Glomerular visceral epithelial cell (primary cell): ENCODE measurements around the gene NT5C.
"Not testable (repeated sequence)": the region's sequence is repeated elsewhere in the genome, so short reads cannot be mapped to it uniquely, and the experiment has no call there.

Source experiments
- DNase-seq: peaks from one replicate; pipeline ENCODE4 v3.0.0-alpha.2; 2016; ENCODE audit errors: extremely low spot score

Gene NT5C

GRCh38 chr17:75144816-75145512 lies 13.4 kb upstream of the NT5C start:
- DNase-seq, result no peak

GRCh38 chr17:75142236-75142971 lies 10.9 kb upstream of the NT5C start:
- DNase-seq, result no peak

GRCh38 chr17:75138519-75138918 lies 7.0 kb upstream of the NT5C start:
- no peak for DNase-seq

GRCh38 chr17:75137762-75138161 lies 6.2 kb upstream of the NT5C start:
- not testable (repeated sequence) for DNase-seq

GRCh38 chr17:75135946-75136345 lies 4.4 kb upstream of the NT5C start:
- DNase-seq, result no peak

GRCh38 chr17:75135452-75135851 lies 3.9 kb upstream of the NT5C start:
- DNase-seq, result no peak

GRCh38 chr17:75133607-75134347 lies 2.2 kb upstream of the NT5C start:
- DNase-seq, result not testable (repeated sequence)

- DNase-seq, result no peak
Measured at GRCh38 chr17:75133001-75133400, 1.5 kb upstream of the NT5C start.

- DNase-seq, result not testable (repeated sequence)
Measured at GRCh38 chr17:75132018-75133000, 767 bp upstream of the NT5C start.

GRCh38 chr17:75130632-75131277 lies 787 bp downstream of the NT5C start:
- DNase-seq, result peak; percentile 76

GRCh38 chr17:75130059-75130631 lies 1.4 kb downstream of the NT5C start:
- no peak for DNase-seq

GRCh38 chr17:75129576-75129975 lies 2.0 kb downstream of the NT5C start:
- DNase-seq, result no peak

- no peak for DNase-seq
Measured at GRCh38 chr17:75128694-75129505, 2.6 kb downstream of the NT5C start.

GRCh38 chr17:75127936-75128335 lies 3.6 kb downstream of the NT5C start:
- not testable (repeated sequence) for DNase-seq

GRCh38 chr17:75126954-75127353 lies 4.6 kb downstream of the NT5C start:
- no peak for DNase-seq

- no peak for DNase-seq
Measured at GRCh38 chr17:75125984-75126383, 5.6 kb downstream of the NT5C start.

GRCh38 chr17:75124819-75125162 lies 6.8 kb downstream of the NT5C start:
- no peak for DNase-seq

- peak; percentile 99 for DNase-seq
Measured at GRCh38 chr17:75124041-75124818, 7.3 kb downstream of the NT5C start.

GRCh38 chr17:75118307-75118706 lies 13.2 kb downstream of the NT5C start:
- no peak for DNase-seq
